Measurements from ENCODE around the gene RNF223.

DNA sequence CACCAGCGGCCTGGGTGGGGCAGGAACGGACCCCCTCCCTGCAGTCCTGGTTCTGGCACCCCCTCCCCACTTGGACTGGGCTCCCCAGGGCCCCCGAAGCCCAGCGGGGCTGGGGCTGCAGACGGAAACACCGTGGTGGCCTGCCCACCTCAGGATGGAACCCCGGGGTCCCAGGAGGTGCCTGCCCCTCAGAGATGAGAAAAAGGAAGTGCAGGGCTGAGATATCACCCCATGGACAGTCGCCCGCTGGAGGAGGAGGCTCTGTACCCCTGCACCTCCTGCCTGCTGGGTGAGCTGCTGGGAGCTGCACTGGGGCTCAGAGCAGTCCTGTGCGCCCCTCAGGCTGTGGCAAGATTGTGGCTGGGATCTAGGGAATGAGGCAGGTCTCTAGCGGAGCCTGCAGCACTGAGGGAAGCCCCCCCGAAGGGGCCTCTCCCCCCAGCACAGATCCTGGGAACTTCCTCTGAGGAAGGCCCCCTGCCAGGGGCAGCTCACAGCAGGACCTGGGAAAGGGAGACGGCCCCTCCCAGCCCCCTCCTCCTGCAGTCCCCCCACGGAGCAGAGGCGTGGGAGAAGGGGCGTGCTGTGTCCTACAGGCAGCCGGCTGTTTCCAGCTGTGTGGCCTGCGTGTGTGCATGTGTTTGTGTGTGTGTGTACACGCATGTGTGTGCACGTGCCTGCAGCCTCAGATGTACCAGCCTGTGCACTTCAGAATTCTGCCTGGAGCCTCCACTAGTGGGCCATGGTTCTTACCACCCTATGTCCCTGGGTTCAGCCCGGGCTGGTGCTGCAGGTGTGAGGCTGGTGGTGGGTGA, 47.3 kb downstream of the RNF223 start:
- TF ChIP-seq EP300 (IDR thresholded peaks at IDR 0.05; ENCODE audit: low read depth): no peak
- no peak for TF ChIP-seq CTCF (IDR thresholded peaks at IDR 0.05)
